ENCODE measurements around the gene TULP4. TPM values are rescaled to one million over a fixed set of nuclear protein-coding genes. Genes with fewer than 3 reads are reported as not detected.
A peak's percentile ranks its signal among the peaks of the same experiment; 100 is the strongest.

Gene TULP4
- total RNA-seq, 1 donor from 2014 or later, result 406 TPM

DNA sequence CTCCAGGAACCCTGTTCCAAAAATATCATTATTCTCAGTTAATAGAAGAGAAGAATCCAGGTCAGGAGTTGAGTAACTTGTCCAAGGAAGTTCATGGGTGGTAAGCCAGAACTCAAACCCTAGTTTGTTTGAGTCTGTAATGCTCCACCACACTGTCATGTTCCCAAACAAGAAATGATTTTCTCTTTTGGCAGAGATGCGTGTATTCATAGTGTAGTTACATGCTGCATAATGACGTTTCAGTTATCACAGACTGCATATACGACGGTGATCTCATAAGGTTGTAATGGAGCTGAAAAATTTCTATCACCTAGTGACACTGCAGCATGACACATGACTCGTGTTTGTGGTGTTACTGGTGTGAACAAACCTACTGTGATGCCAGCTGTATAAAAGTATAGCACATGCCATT is 102.6 kb downstream of the TULP4 start:
- H3K27ac Mint-ChIP-seq (ENCODE audit: unreplicated experiment), result peak overlapping the region; percentile 6
- TF ChIP-seq, protein P1, sequence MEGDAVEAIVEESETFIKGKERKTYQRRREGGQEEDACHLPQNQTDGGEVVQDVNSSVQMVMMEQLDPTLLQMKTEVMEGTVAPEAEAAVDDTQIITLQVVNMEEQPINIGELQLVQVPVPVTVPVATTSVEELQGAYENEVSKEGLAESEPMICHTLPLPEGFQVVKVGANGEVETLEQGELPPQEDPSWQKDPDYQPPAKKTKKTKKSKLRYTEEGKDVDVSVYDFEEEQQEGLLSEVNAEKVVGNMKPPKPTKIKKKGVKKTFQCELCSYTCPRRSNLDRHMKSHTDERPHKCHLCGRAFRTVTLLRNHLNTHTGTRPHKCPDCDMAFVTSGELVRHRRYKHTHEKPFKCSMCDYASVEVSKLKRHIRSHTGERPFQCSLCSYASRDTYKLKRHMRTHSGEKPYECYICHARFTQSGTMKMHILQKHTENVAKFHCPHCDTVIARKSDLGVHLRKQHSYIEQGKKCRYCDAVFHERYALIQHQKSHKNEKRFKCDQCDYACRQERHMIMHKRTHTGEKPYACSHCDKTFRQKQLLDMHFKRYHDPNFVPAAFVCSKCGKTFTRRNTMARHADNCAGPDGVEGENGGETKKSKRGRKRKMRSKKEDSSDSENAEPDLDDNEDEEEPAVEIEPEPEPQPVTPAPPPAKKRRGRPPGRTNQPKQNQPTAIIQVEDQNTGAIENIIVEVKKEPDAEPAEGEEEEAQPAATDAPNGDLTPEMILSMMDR (IDR thresholded peaks at IDR 0.05; ENCODE audit: partially characterized antibody, unreplicated experiment), result no peak
- no peak for DNase-seq
- H3K27me3 Mint-ChIP-seq (ENCODE audit: unreplicated experiment), result peaks cover 3% of the 10 kb centered on the region
- no peaks in the 10 kb centered on the region for H3K36me3 Mint-ChIP-seq (ENCODE audit: unreplicated experiment)
- H3K4me1 Mint-ChIP-seq (ENCODE audit: low read depth, unreplicated experiment), result peaks cover 34% of the 10 kb centered on the region
- H3K9me3 Mint-ChIP-seq (ENCODE audit: unreplicated experiment), result peaks cover 10% of the 10 kb centered on the region
- H3K4me3 Mint-ChIP-seq (ENCODE audit: unreplicated experiment), result no peak overlapping the region

DNA sequence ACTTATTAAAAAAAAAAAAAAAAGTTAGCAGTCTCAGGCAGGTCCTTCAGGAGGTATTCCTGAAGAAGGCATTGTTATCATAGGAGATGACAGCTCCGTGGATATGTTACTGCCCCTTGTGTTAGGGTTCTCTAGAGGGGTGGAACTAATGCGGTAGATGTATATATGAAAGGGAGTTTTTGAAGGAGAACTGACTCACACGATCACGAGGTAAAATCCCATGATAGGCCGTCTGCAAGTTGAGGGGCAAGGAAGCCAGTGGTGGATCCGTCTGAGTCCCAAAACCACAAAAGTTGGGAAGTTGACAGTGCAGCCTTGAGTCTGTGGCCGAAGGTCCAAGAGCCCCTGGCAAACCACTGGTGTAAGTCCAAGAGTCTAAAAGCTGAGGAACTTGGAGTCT is 103.4 kb downstream of the TULP4 start:
- Mint-ChIP-seq H3K4me3 (ENCODE audit: unreplicated experiment) (no peak overlapping the region), H3K4me1 (ENCODE audit: low read depth, unreplicated experiment) (peaks cover 30% of the 10 kb centered on the region), H3K36me3 (ENCODE audit: unreplicated experiment) (no peaks in the 10 kb centered on the region), H3K9me3 (ENCODE audit: unreplicated experiment) (peaks cover 10% of the 10 kb centered on the region), H3K27me3 (ENCODE audit: unreplicated experiment) (peaks cover 3% of the 10 kb centered on the region), H3K27ac (ENCODE audit: unreplicated experiment) (no peak overlapping the region)
- no peak for DNase-seq
- TF ChIP-seq, protein P1 (IDR thresholded peaks at IDR 0.05; ENCODE audit: partially characterized antibody, unreplicated experiment), result no peak

DNA sequence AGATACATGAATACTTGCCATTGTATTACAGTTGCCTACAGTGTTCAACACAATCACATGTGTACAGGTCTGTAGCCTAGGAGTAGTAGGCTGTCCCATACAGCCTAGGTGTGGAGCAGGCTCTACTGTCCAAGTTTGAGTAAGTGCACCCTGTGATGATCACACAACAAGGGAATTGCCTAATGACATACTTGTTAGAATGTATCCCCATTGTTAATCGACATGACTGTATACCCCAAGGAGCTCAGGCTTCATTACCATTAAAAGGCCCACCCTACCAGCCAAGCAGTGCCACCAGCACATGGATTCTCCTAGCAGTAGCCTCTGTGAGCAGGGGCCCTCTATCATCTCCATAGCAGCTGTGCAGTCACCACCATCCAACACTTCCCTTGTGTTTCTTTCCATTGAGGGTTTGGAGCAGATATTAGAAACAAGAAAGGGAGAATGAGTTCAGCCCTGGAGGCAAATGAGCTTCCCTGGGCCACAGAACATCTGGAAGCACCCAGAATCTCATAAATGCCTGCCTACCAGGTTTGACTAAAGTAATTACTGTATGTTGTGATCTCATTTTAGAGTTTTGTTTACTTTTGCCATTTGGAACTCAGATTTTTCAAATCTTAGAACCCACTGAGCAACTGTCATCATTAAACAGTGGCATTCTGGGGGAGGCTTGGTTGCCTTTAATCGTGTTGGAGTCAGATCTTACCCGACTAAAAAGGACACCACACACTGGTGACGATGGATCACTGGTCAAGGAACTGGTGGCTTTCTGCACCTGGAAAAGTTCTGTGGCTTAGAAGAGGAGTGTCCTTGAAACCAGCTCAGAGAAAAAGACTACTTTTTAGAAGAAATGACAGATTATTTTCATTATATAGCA is 104.9 kb downstream of the TULP4 start:
- peaks cover 2% of the 10 kb centered on the region for H3K36me3 Mint-ChIP-seq (ENCODE audit: unreplicated experiment)
- no peak overlapping the region for H3K27ac Mint-ChIP-seq (ENCODE audit: unreplicated experiment)
- TF ChIP-seq, protein P1 (IDR thresholded peaks at IDR 0.05; ENCODE audit: partially characterized antibody, unreplicated experiment), result no peak

DNA sequence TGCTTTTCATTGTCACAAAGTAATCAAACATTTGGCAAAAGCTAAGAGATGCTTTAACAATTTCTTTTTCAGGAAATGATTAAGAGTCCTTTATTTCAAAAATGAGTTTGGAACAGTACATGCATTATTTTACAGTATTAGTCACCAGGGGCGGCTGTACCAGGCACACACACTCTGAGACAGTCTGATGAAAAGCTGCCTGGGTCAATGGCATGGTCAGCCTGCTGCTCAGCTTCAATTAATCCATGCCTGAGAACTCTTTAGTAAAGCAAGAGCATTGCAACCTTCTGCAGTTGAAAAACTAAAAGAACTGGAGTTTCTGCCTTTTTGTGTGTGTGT is 105.5 kb downstream of the TULP4 start:
- TF ChIP-seq, protein P1 (IDR thresholded peaks at IDR 0.05; ENCODE audit: partially characterized antibody, unreplicated experiment), result no peak
- H3K4me1 Mint-ChIP-seq (ENCODE audit: low read depth, unreplicated experiment), result peaks cover 17% of the 10 kb centered on the region
- H3K9me3 Mint-ChIP-seq (ENCODE audit: unreplicated experiment), result peaks cover 10% of the 10 kb centered on the region
- peaks cover 3% of the 10 kb centered on the region for H3K27me3 Mint-ChIP-seq (ENCODE audit: unreplicated experiment)
- H3K27ac Mint-ChIP-seq (ENCODE audit: unreplicated experiment), result no peak overlapping the region
- H3K36me3 Mint-ChIP-seq (ENCODE audit: unreplicated experiment), result peaks cover 6% of the 10 kb centered on the region
- H3K4me3 Mint-ChIP-seq (ENCODE audit: unreplicated experiment), result no peak overlapping the region
- DNase-seq, result no peak

More for the DNA sequence above, 104.9 kb downstream of the TULP4 start:
- DNase-seq, result no peak
- H3K27me3 Mint-ChIP-seq (ENCODE audit: unreplicated experiment), result peaks cover 3% of the 10 kb centered on the region
- peaks cover 23% of the 10 kb centered on the region for H3K4me1 Mint-ChIP-seq (ENCODE audit: low read depth, unreplicated experiment)
- H3K4me3 Mint-ChIP-seq (ENCODE audit: unreplicated experiment), result no peak overlapping the region
- H3K9me3 Mint-ChIP-seq (ENCODE audit: unreplicated experiment), result peaks cover 10% of the 10 kb centered on the region

DNA sequence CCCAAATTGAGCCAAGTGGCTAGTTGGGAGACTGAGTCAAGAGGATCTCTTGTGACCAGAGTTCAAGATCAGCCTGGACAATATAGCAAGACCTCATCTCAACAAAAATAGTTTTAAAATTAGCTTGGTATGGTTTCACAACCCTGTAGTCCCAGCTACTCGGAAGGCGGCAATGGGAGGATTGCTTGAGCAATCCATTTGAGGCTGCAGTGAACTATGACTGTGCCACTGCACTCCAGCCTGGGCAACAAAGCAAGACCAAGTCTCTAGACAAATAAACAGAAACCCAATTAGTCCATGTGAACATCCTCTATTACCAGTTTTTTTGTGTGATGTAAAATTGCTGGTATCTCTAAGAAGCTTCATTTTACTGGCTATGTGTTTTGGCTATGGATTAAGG is 106.2 kb downstream of the TULP4 start:
- TF ChIP-seq, protein P1 (IDR thresholded peaks at IDR 0.05; ENCODE audit: partially characterized antibody, unreplicated experiment), result no peak
- Mint-ChIP-seq H3K36me3 (ENCODE audit: unreplicated experiment) (peaks cover 6% of the 10 kb centered on the region), H3K27ac (ENCODE audit: unreplicated experiment) (no peak overlapping the region), H3K4me3 (ENCODE audit: unreplicated experiment) (no peak overlapping the region), H3K27me3 (ENCODE audit: unreplicated experiment) (peaks cover 3% of the 10 kb centered on the region), H3K9me3 (ENCODE audit: unreplicated experiment) (peaks cover 10% of the 10 kb centered on the region), H3K4me1 (ENCODE audit: low read depth, unreplicated experiment) (peaks cover 10% of the 10 kb centered on the region)
- no peak for DNase-seq
